HepG2 (cell line): Measurements from ENCODE around the gene FGF2. TPM values are rescaled to one million over a fixed set of nuclear protein-coding genes. Genes with fewer than 3 reads are reported as not detected.
"Not testable (repeated sequence)": the region's sequence is repeated elsewhere in the genome, so short reads cannot be mapped to it uniquely, and the experiment has no call there.

ENCODE experiments used
- ATAC-seq: fragments of 200-7000 bp; cut with Tn5 transposase; 3 replicates; pipeline ENCODE4 v1.9.1; 2020; ENCODE audit warnings: mild to moderate bottlenecking, moderate library complexity
- BruUV-seq: library from RNA; stranded (reverse); fragments of 400-500 nt; replicated peaks from 2 replicates; lab custom pipeline; 2021; lab: Mats Ljungman, UMichigan
- CTCF ChIA-PET: fragments of 300-600 bp; formaldehyde crosslinking; extraction: SDS; loops from one replicate; lab custom pipeline; 2021; ENCODE audit warnings: low total read pairs, inconsistent platforms, low intra/inter-chr PET ratio; lab: Yijun Ruan, JAX
- POLR2A ChIA-PET: fragments of 350-600 bp; sonication (Branson Sonifier 250); formaldehyde crosslinking; loops from one replicate; lab custom pipeline; 2020; ENCODE audit warnings: antibody characterized with exemption, inconsistent platforms; lab: Yijun Ruan, JAX
- DNase-seq: peaks from one replicate; pipeline ENCODE4 v3.0.0-alpha.2; 2015; ENCODE audit warnings: low spot score
- FAIRE-seq: peaks from 3 replicates; lab custom pipeline; 2011; peaks lifted over from hg19 to GRCh38; lab: Jason Lieb, UNC
- H2AFZ ChIP-seq: one replicate; pipeline ENCODE4 v1.6.1; 2011; ENCODE audit warnings: low read length, inconsistent platforms
- H3K27ac ChIP-seq: fragments of 300-600 bp; 3 replicates; pipeline ENCODE4 v1.8.0; 2011; ENCODE audit warnings: mixed run types, mild to moderate bottlenecking, mixed read lengths, low read length, inconsistent platforms; ENCODE audit not compliant: insufficient read depth; ENCODE audit errors: extremely low read length
- H3K27me3 ChIP-seq, 2 experiments: fragments of 200-600 bp in 1 of 2; 2 replicates in 1 of 2; 3 replicates in 1 of 2; pipeline versions ENCODE4 v1.6.0 to v1.8.0; 2011; ENCODE audit warnings: low read length in 2 of 2, mild to moderate bottlenecking in 2 of 2, moderate library complexity in 2 of 2, inconsistent platforms in 1 of 2; ENCODE audit not compliant: insufficient read depth in 2 of 2, control insufficient read depth in 1 of 2
- H3K36me3 ChIP-seq, 2 experiments: fragments of 200-600 bp in 1 of 2; replicated peaks in 1 of 2; 2 replicates in 1 of 2; 3 replicates in 1 of 2; pipeline versions ENCODE4 v1.5.1 to v1.8.0; 2011; ENCODE audit warnings: low read length in 2 of 2, inconsistent platforms in 1 of 2; ENCODE audit not compliant: insufficient read depth in 2 of 2, control insufficient read depth in 1 of 2
- H3K4me1 ChIP-seq: 2 replicates; pipeline ENCODE4 v1.5.1; 2012; ENCODE audit warnings: low read length, inconsistent platforms; ENCODE audit not compliant: insufficient read depth
- H3K4me2 ChIP-seq: 2 replicates; pipeline ENCODE4 v1.6.0; 2011; ENCODE audit warnings: low read depth, low read length, inconsistent platforms
- H3K4me3 ChIP-seq, 3 experiments: fragments of 200-600 bp in 1 of 3; sonication (generic), shearing (Covaris generic) in 1 of 3; replicated peaks in 1 of 3; 2 replicates each; pipeline ENCODE4 v1.5.1; 2011 to 2016; ENCODE audit warnings: low read length in 3 of 3, inconsistent platforms in 2 of 3, low read depth in 2 of 3, mild to moderate bottlenecking in 2 of 3, control low read depth in 1 of 3, mixed read lengths in 1 of 3; ENCODE audit not compliant: insufficient read depth in 1 of 3
- H3K79me2 ChIP-seq: one replicate; pipeline ENCODE4 v1.6.1; 2011; ENCODE audit warnings: low read length, inconsistent platforms; ENCODE audit not compliant: insufficient read depth
- H3K9ac ChIP-seq: 2 replicates; pipeline ENCODE4 v1.6.0; 2011; ENCODE audit warnings: mild to moderate bottlenecking, low read depth, low read length, inconsistent platforms; ENCODE audit not compliant: insufficient read depth
- H3K9me3 ChIP-seq: 2 replicates; pipeline ENCODE4 v1.5.1; 2012; ENCODE audit warnings: mild to moderate bottlenecking, low read length
- H4K20me1 ChIP-seq: 2 replicates; pipeline ENCODE4 v1.6.0; 2011; ENCODE audit warnings: inconsistent platforms, mild to moderate bottlenecking, low read length, moderate library complexity; ENCODE audit not compliant: insufficient read depth
- MAFF ChIP-seq: IDR thresholded peaks from 2 replicates; pipeline ENCODE4 v1.6.1; 2011; ENCODE audit warnings: low read depth, low read length, improper control_type of control experiment
- MAFK ChIP-seq, 2 experiments: IDR thresholded peaks in 1 of 2; conservative IDR thresholded peaks in 1 of 2; 2 replicates each; pipeline ENCODE4 v1.6.1; 2011; ENCODE audit warnings: improper control_type of control experiment in 2 of 2, low read length in 2 of 2
- TMF1 ChIP-seq: sonication (generic); formaldehyde crosslinking; IDR thresholded peaks from 2 replicates; pipeline ENCODE4 v1.8.1; 2022; ENCODE audit warnings: low read depth, missing genetic modification reagents
- ZNF281 ChIP-seq: sonication (generic); formaldehyde crosslinking; IDR thresholded peaks from 2 replicates; pipeline ENCODE4 v1.4.0; 2020; ENCODE audit warnings: missing genetic modification reagents, borderline replicate concordance
- ZNF607 ChIP-seq: sonication (generic); formaldehyde crosslinking; IDR thresholded peaks from 2 replicates; pipeline ENCODE4 v1.5.1; 2020; ENCODE audit warnings: missing genetic modification reagents, mild to moderate bottlenecking, borderline replicate concordance
- ZNF670 ChIP-seq: sonication (generic); formaldehyde crosslinking; IDR thresholded peaks from 2 replicates; pipeline ENCODE4 v1.8.0; 2022; ENCODE audit warnings: mild to moderate bottlenecking, missing genetic modification reagents, borderline replicate concordance
- WGBS: methylation state at CpG from one replicate; pipeline ENCODE4 v1.1.6; 2017; ENCODE audit warnings: low lambda C conversion rate; 5-methylcytosine and 5-hydroxymethylcytosine counted together
- in situ Hi-C: cut with HindIII; loops from 2 replicates; pipeline ENCODE4 v1.10.0; 2017; ENCODE audit warnings: low pct_unique_long_range_greater_than_20kb; ENCODE audit not compliant: extremely low pct_ligation_motif_present
- intact Hi-C: fragments of 100-400 bp; cut with micrococcal nuclease; formaldehyde crosslinking; loops from one replicate; pipeline ENCODE4 v1.10.0; 2022; ENCODE audit not compliant: unreplicated experiment
- polyA plus RNA-seq, 8 experiments: library from polyadenylated mRNA; depleted of rRNA in 3 of 8; stranded (reverse) in 7 of 8; unstranded in 1 of 8; fragments of >200 nt; fragmentation: Illumina TruSeq in 4 of 8; extraction: Trizol in 4 of 8; gene quantifications; 2 replicates each; pipeline versions ENCODE4 v1.2.1 to v1.2.3, GENCODE V29; 2011 to 2016; ENCODE audit warnings: low read depth in 4 of 8, missing spikeins in 1 of 8, mixed read lengths in 1 of 8; ENCODE audit not compliant: insufficient read depth in 1 of 8
- total RNA-seq, 5 experiments: library from RNA; depleted of rRNA; stranded (reverse); fragments of >200 nt; fragmentation: Illumina TruSeq; extraction: Trizol; gene quantifications; 2 replicates each; pipeline ENCODE4 v1.2.3, GENCODE V29; 2016; ENCODE audit warnings: low read depth in 1 of 5
- TF ChIP-seq, protein P1 (sequence below): sonication (generic); formaldehyde crosslinking; IDR thresholded peaks from 2 replicates; pipeline ENCODE4 v1.4.0; 2020; ENCODE audit warnings: missing genetic modification reagents

FGF2 gene
- total and polyA plus RNA-seq, 2 of the 13 experiments (the other 11 are each of a cell fraction or from before 2014, with no cell fraction given) = 0.01 to 0.02 TPM

- H3K9ac ChIP-seq = no peak overlapping the region
- no peak for DNase-seq
- no peaks in the 10 kb centered on the region for H4K20me1 ChIP-seq
- no peaks in the 10 kb centered on the region for H3K27me3 ChIP-seq
- TF ChIP-seq MAFK (conservative IDR thresholded peaks at IDR 0.05 in 1 of 2, IDR thresholded peaks at IDR 0.05 in 1 of 2; ENCODE audit: low read length in 2 of 2) (peak; percentile 48 to 80; a peak in 3 of 4 replicates), TMF1 (CRISPR knock-in tag) (no peak), ZNF607 (no peak), ZNF670 (CRISPR knock-in tag) (no peak), MAFF (peak; percentile 57; the same call in 1 of the 2 replicates)
- TF ChIP-seq, all 625 proteins: peak for 2
- Histone ChIP-seq H3K36me3 (peaks cover 6 to 63% of the 10 kb centered on the region in 2 experiments; a peak in 4 of 5 replicates), H3K9me3 (no peaks in the 10 kb centered on the region), H2AFZ (no peak overlapping the region), H3K4me3 (no peak overlapping the region), H3K4me1 (no peaks in the 10 kb centered on the region), H3K4me2 (no peak overlapping the region), H3K27ac (no peak overlapping the region), H3K79me2 (no peaks in the 10 kb centered on the region)
- CTCF ChIA-PET = no interaction called here
- in situ Hi-C loops (no loop called here), intact Hi-C loops (no loop called here)
- no TSS peak for BruUV-seq
- no peak for ATAC-seq
- no peak for FAIRE-seq
- POLR2A ChIA-PET = no interaction called here
Observed at GRCh38 chr4:122932763-122933162, 106.1 kb downstream of the FGF2 start.

DNA sequence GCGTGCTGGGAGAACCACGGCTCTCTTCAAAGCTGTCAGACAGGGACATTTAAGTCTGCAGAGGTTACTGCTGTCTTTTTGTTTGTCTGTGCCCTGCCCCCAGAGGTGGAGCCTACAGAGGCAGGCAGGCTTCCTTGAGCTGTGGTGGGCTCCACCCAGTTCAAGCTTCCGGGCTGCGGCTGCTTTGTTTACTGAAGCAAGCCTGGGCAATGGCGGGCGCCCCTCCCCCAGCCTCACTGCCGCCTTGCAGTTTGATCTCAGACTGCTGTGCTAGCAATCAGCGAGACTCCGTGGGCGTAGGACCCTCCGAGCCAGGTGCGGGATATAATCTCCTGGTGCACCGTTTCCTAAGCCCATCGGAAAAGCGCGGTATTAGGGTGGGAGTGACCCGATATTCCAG is 118.5 kb downstream of the FGF2 start:
- H3K9me3 ChIP-seq, FAIRE-seq, H4K20me1 ChIP-seq, CTCF ChIA-PET, in situ Hi-C loops, H3K4me2 ChIP-seq, intact Hi-C loops, H3K27ac ChIP-seq, BruUV-seq, H2AFZ ChIP-seq, H3K4me3 ChIP-seq, H3K9ac ChIP-seq, DNase-seq, POLR2A ChIA-PET, ATAC-seq, H3K27me3 ChIP-seq, H3K4me1 ChIP-seq, H3K79me2 ChIP-seq: not testable (repeated sequence)
- H3K36me3 ChIP-seq = peaks cover 12 to 32% of the 10 kb centered on the region in 2 experiments; a peak in 4 of 5 replicates
- TF ChIP-seq ZNF281 = peak; percentile 45; the same call in 1 of the 2 replicates
- TF ChIP-seq, protein P1, sequence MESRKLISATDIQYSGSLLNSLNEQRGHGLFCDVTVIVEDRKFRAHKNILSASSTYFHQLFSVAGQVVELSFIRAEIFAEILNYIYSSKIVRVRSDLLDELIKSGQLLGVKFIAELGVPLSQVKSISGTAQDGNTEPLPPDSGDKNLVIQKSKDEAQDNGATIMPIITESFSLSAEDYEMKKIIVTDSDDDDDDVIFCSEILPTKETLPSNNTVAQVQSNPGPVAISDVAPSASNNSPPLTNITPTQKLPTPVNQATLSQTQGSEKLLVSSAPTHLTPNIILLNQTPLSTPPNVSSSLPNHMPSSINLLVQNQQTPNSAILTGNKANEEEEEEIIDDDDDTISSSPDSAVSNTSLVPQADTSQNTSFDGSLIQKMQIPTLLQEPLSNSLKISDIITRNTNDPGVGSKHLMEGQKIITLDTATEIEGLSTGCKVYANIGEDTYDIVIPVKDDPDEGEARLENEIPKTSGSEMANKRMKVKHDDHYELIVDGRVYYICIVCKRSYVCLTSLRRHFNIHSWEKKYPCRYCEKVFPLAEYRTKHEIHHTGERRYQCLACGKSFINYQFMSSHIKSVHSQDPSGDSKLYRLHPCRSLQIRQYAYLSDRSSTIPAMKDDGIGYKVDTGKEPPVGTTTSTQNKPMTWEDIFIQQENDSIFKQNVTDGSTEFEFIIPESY (CRISPR knock-in tag) = peak; percentile 52; the same call in 1 of the 2 replicates
- 96% methylated on average over 13 of the region's 17 CpGs for WGBS
